ENCODE measurements around the gene KRT24. TPM values are rescaled to one million over a fixed set of nuclear protein-coding genes. Genes with fewer than 3 reads are reported as not detected.

The KRT24 gene
- total RNA-seq, 4 donors from 2014 or later: not detected

DNA sequence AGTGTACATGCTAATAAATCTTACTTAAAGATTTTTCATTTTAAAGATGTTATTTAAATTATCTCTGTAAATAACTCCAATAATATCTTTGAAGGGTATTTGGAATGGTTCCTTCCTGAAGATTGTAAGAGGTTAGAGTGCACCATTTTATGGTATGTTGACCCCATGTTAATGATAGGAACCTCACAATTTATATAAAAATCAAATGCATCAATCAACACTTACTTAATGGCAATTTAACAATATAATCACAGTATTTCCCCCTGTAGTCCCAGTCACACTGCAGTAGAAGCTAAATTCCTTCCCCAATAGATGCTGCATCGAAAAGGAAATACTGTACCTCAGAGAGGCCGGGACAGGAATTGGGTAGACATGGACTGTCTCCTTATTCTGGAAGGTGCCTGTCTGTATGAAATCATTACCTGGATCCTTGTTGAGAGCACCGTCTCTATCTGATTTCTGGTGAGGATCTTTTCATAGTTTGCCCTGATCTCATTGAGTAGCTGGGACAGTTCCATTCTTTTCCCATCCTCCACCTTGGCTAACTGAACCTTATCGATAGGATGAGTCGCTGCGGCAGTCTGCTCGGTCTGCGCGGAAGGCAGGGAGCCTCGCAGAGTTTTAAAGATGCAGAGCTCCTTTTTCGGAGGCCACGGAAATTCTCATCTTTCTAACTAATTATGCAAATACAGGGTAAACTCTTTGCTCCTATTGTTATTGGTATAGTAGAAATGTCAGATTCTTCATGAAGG is 38.8 kb downstream of the KRT24 start, which contains the start of gene KRT222:
KRT222 (minus strand) TSS at position 596 of the 752 bp plus-strand sequence; CDS start at position 518, 78 bp downstream.
- in situ Hi-C loops (cut with MboI; ENCODE audit: low sequenced_read_pairs in 4 of 4) (no loop called here), intact Hi-C loops (cut with DNase I; ENCODE audit: low total_unique reads) (no loop called here)
- peaks cover 8 to 16% (median 12%) of the 10 kb centered on the region in 3 donors for H3K27me3 ChIP-seq
- DNase-seq: no peak
- H3K36me3 ChIP-seq: no peaks in the 10 kb centered on the region
- H3K4me3 ChIP-seq: peak within 1 kb of the TSS in 2 of 4 donors; percentile 7 to 25
- no peak for ATAC-seq
- TF ChIP-seq CTCF (IDR thresholded peaks at IDR 0.05 in 4 of 5, conservative IDR thresholded peaks at IDR 0.05 in 1 of 5) (no peak), POLR2A (IDR thresholded peaks at IDR 0.05) (no peak)
- H3K9me3 ChIP-seq: no peaks in the 10 kb centered on the region
- no peaks in the 10 kb centered on the region for H3K4me1 ChIP-seq
- no peak within 1 kb of the TSS for H3K27ac ChIP-seq

DNA sequence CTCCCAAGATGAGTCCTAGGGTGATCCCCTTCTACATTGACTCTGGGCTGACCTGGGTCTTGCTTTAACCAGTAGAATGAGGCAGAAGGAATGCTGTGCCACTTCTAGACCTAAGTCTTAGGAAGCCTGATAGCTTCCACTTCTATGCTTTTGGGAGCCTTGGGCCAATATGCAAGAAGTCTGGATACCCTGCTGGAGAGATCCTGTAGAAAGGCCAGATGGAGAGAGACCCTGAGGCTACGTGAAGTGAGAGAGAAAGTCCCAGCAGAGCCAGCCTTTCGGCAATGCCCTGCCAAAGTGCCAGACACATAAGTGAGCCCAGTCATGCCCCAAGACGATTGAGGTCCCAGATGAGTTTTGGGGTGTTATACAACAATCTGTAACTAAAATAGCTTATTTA is 40.3 kb downstream of the KRT24 start:
- no peak for TF ChIP-seq CTCF (IDR thresholded peaks at IDR 0.05 in 4 of 5, conservative IDR thresholded peaks at IDR 0.05 in 1 of 5)
- TF ChIP-seq POLR2A (IDR thresholded peaks at IDR 0.05): no peak
- intact Hi-C loops (cut with DNase I; ENCODE audit: low total_unique reads): no loop called here
- in situ Hi-C loops (cut with MboI; ENCODE audit: low sequenced_read_pairs in 4 of 4): no loop called here
- Histone ChIP-seq H3K4me1 (no peaks in the 10 kb centered on the region), H3K9me3 (no peaks in the 10 kb centered on the region), H3K27ac (no peak overlapping the region), H3K27me3 (peaks cover 8 to 16% (median 12%) of the 10 kb centered on the region in 3 donors), H3K4me3 (no peak overlapping the region), H3K36me3 (no peaks in the 10 kb centered on the region)
- ATAC-seq (no peak), DNase-seq (no peak)

- in situ Hi-C loops (cut with MboI; ENCODE audit: low sequenced_read_pairs in 4 of 4) (no loop called here), intact Hi-C loops (cut with DNase I; ENCODE audit: low total_unique reads) (no loop called here)
- TF ChIP-seq POLR2A (IDR thresholded peaks at IDR 0.05) (no peak), CTCF (IDR thresholded peaks at IDR 0.05 in 4 of 5, conservative IDR thresholded peaks at IDR 0.05 in 1 of 5) (no peak)
- Histone ChIP-seq H3K36me3 (no peaks in the 10 kb centered on the region), H3K27ac (no peak overlapping the region), H3K4me1 (no peaks in the 10 kb centered on the region), H3K4me3 (no peak overlapping the region), H3K27me3 (peaks cover 3 to 5% (median 4%) of the 10 kb centered on the region in 3 donors), H3K9me3 (no peaks in the 10 kb centered on the region)
- ATAC-seq (no peak), DNase-seq (no peak)
Observed at GRCh38 chr17:40659911-40660310, 43.6 kb downstream of the KRT24 start.

DNA sequence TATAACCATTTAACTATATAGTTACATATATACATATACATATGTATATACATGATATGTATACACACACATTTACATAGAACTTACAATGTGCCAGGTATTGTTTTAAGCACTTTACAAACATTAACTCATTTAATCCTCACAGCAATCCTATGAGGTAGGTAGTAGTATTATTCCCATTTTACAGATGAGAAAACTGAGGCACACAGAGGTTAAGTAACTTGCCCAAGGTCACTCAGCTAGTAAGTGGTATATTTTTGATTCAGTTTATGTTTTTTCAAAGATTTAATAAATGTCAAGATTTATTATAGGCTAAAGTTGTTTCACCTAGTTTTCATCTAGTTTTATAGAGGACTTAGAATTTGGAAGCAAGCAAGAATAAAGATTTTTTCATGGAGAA is 45.2 kb downstream of the KRT24 start:
- ATAC-seq: no peak

More for the DNA sequence above, 45.2 kb downstream of the KRT24 start:
- Histone ChIP-seq H3K4me1 (no peaks in the 10 kb centered on the region), H3K27ac (no peak overlapping the region), H3K4me3 (no peak overlapping the region), H3K36me3 (no peaks in the 10 kb centered on the region), H3K27me3 (peaks cover 0 to 2% (median 0%) of the 10 kb centered on the region in 3 donors), H3K9me3 (no peaks in the 10 kb centered on the region)
- in situ Hi-C loops (cut with MboI; ENCODE audit: low sequenced_read_pairs in 4 of 4) (no loop called here), intact Hi-C loops (cut with DNase I; ENCODE audit: low total_unique reads) (no loop called here)
- TF ChIP-seq CTCF (IDR thresholded peaks at IDR 0.05 in 4 of 5, conservative IDR thresholded peaks at IDR 0.05 in 1 of 5): no peak
- TF ChIP-seq POLR2A (IDR thresholded peaks at IDR 0.05): no peak
- DNase-seq: no peak
